ENCODE data around the gene AKR7A2. TPM values are rescaled to one million over a fixed set of nuclear protein-coding genes. Genes with fewer than 3 reads are reported as not detected.

The AKR7A2 gene
- total and polyA plus RNA-seq, 9 of the 15 experiments (the other 6 are each of a cell fraction or from before 2014, with no cell fraction given): 2.0 to 78.4 (median 49.4) TPM

GRCh38 chr1:19322481-19322880 lies 10.5 kb upstream of the AKR7A2 start (continued):
- TF ChIP-seq XRCC4 (IDR thresholded peaks at IDR 0.05; ENCODE audit: extremely low read depth, insufficient read depth, insufficient read length) (no peak), FOXP4 (CRISPR knock-in tag; IDR thresholded peaks at IDR 0.05; ENCODE audit: borderline replicate concordance) (no peak)

- H3K4me1 ChIP-seq (replicated peaks in 1 of 2; ENCODE audit: control insufficient read depth in 2 of 2, insufficient read depth in 2 of 2, low read length in 2 of 2): peaks cover 27 to 39% of the 10 kb centered on the region in 2 experiments
- WGBS (ENCODE audit: insufficient coverage, low coverage, missing lambda C conversion rate): 57% methylated on average over 2 of the region's 3 CpGs
- H3K4me2 ChIP-seq (ENCODE audit: insufficient read depth, low read length): no peak overlapping the region
- POLR2A ChIA-PET: interaction anchor here (0.6 to 1.3 kb wide), 2 partner anchors 8 to 9 kb away, joined by 4 to 5 read pairs; no protein-coding TSS in a partner anchor
- no peaks in the 10 kb centered on the region for H3K9me3 ChIP-seq (replicated peaks; ENCODE audit: control insufficient read depth, insufficient read depth, low read depth, low read length)
- H2AFZ ChIP-seq (ENCODE audit: low read depth, low read length): no peak overlapping the region
- peak; percentile 27; the same call in 1 of the 2 replicates for TF ChIP-seq CBFA2T3 (IDR thresholded peaks at IDR 0.05)
- TF ChIP-seq TAF15 (IDR thresholded peaks at IDR 0.05; ENCODE audit: low read depth, low read length): no peak
- TF ChIP-seq CBFA2T2 (conservative IDR thresholded peaks at IDR 0.05): peak; percentile 10; the same call in 1 of the 2 replicates
- TF ChIP-seq DDX20 (tag; IDR thresholded peaks at IDR 0.05; ENCODE audit: low read depth): no peak
- peak; percentile 19; the same call in 1 of the 2 replicates for TF ChIP-seq ZNF121 (CRISPR knock-in tag; conservative IDR thresholded peaks at IDR 0.05)
- no peak for TF ChIP-seq CHD1 (IDR thresholded peaks at IDR 0.05; ENCODE audit: low read length)
- TF ChIP-seq EP400 (IDR thresholded peaks at IDR 0.05): no peak
- no peak for TF ChIP-seq SPI1 (IDR thresholded peaks at IDR 0.05; ENCODE audit: borderline replicate concordance, low read depth, low read length)
- no peak for TF ChIP-seq RHOXF2B (CRISPR knock-in tag; conservative IDR thresholded peaks at IDR 0.05)
- H3K9me1 ChIP-seq (ENCODE audit: control insufficient read depth, insufficient read depth, low read length): peaks cover 15% of the 10 kb centered on the region
- no peak overlapping the region for H3K4me3 ChIP-seq
- intact Hi-C loops (cut with micrococcal nuclease) (no loop called here), in situ Hi-C loops (cut with MboI) (no loop called here)
- no peak for FAIRE-seq
- H3K27ac ChIP-seq (ENCODE audit: extremely low read depth, low read depth, low read length): no peak overlapping the region
- no peaks in the 10 kb centered on the region for H3K27me3 ChIP-seq (ENCODE audit: control insufficient read depth in 2 of 2, insufficient read depth in 2 of 2, low read length in 2 of 2)
- ATAC-seq: no peak
- H3K79me2 ChIP-seq (ENCODE audit: control insufficient read depth, insufficient read depth, low read length): peaks cover 14% of the 10 kb centered on the region
- no peak overlapping the region for H3K9ac ChIP-seq (ENCODE audit: insufficient read depth in 1 of 2, low read depth in 2 of 2, low read length in 2 of 2)
- DNase-seq (ENCODE audit: extremely low read depth in 1 of 4, low spot score in 3 of 4): no peak
- CTCF ChIA-PET (ENCODE audit: low intra/inter-chr PET ratio): no interaction called here
- H3K36me3 ChIP-seq (ENCODE audit: control insufficient read depth, insufficient read depth, low read length): peaks cover 61% of the 10 kb centered on the region
- BruUV-seq (replicated peaks): no TSS peak
- peaks cover 39% of the 10 kb centered on the region for H4K20me1 ChIP-seq (replicated peaks; ENCODE audit: control insufficient read depth, insufficient read depth, low read length)
Measured at GRCh38 chr1:19321071-19321470, 9.1 kb upstream of the AKR7A2 start.

Data from K562 (cell line).